Right lobe of liver (tissue), 6 donors: ENCODE results near the gene SRXN1. TPM values are rescaled to one million over a fixed set of nuclear protein-coding genes. Genes with fewer than 3 reads are reported as not detected.

Experiments
- ATAC-seq, 4 donors: fragments of 200-7000 bp; cut with Tn5 transposase; one replicate each; pipeline ENCODE4 v1.9.1; 2020; ENCODE audit warnings: mild to moderate bottlenecking in 4 of 4, moderate library complexity in 4 of 4
- DNase-seq, 3 donors: peaks; one replicate each; pipeline ENCODE4 v3.0.0-alpha.2; 2020
- H3K27ac ChIP-seq, 3 donors: fragments of 200-600 bp; one replicate each; pipeline ENCODE4 v1.8.0; 2022
- H3K27me3 ChIP-seq, 2 donors: fragments of 200-600 bp; one replicate each; pipeline ENCODE4 v1.8.0; 2022
- H3K36me3 ChIP-seq, 4 donors: fragments of 200-600 bp; sonication (generic) in 1 of 4; one replicate each; pipeline versions ENCODE4 v1.5.1 to v1.8.0; 2017 to 2022; ENCODE audit warnings: control low read depth in 1 of 4
- H3K4me1 ChIP-seq, 4 donors: fragments of 200-600 bp; sonication (generic) in 1 of 4; one replicate each; pipeline versions ENCODE4 v1.5.1 to v1.8.0; 2017 to 2022; ENCODE audit warnings: control low read depth in 1 of 4
- H3K4me3 ChIP-seq, 3 donors: fragments of 200-600 bp; one replicate each; pipeline ENCODE4 v1.8.0; 2022
- H3K9me3 ChIP-seq, 4 donors: fragments of 200-600 bp; sonication (generic) in 1 of 4; one replicate each; pipeline versions ENCODE4 v1.5.1 to v1.8.0; 2017 to 2022; ENCODE audit warnings: control low read depth in 1 of 4
- CTCF ChIP-seq, 4 donors: fragments of 200-600 bp in 3 of 4; fragments of 450-650 bp in 1 of 4; IDR thresholded peaks; one replicate each; pipeline versions ENCODE4 v1.5.1 to v1.8.0; 2016 to 2022; ENCODE audit warnings: antibody characterized with exemption in 4 of 4, mild to moderate bottlenecking in 2 of 4
- POLR2A ChIP-seq: fragments of 450-650 bp; IDR thresholded peaks from one replicate; pipeline ENCODE4 v1.6.1; 2017; ENCODE audit warnings: antibody characterized with exemption, mild to moderate bottlenecking
- WGBS: methylation state at CpG from one replicate; pipeline ENCODE4 v1.1.6; 2018; ENCODE audit warnings: low coverage, low lambda C conversion rate; ENCODE audit not compliant: insufficient coverage; ENCODE audit errors: missing lambda C conversion rate; 5-methylcytosine and 5-hydroxymethylcytosine counted together
- intact Hi-C, 2 donors: fragments of 100-400 bp; cut with DNase I; formaldehyde crosslinking; loops; one replicate each; pipeline versions ENCODE4 v1.11.2 to v1.14.1; 2022
- total RNA-seq, 6 experiments: library from RNA; depleted of rRNA in 2 of 6; stranded (reverse); fragments of >200 nt in 2 of 6; fragmentation: NEBNext Ultra II Directional in 3 of 6; extraction: Animal tissue kit (Norgen Biotek cat#: 25700) in 3 of 6; gene quantifications; one replicate each; pipeline versions ENCODE4 v1.1.0 to v1.2.4, GENCODE V29; 2016 to 2023
- donor health status: DM: no; HTN: yes; CAD: no.
- donor health status: DM: no; HTN: no; CAD: no.
- donor health status: DM: no; HTN: no; CAD: no.
- donor health status: DM: no; HTN: yes; CAD: no.
- donor health status: DM: no; HTN: yes; CAD: no.

The SRXN1 gene
- total RNA-seq, 6 experiments from 2014 or later, result 14.4 to 166 (median 46.0) TPM

- Histone ChIP-seq H3K27ac (no peak overlapping the region), H3K36me3 (no peaks in the 10 kb centered on the region), H3K27me3 (no peaks in the 10 kb centered on the region), H3K4me1 (no peaks in the 10 kb centered on the region), H3K4me3 (no peak overlapping the region), H3K9me3 (no peaks in the 10 kb centered on the region)
- no peak for TF ChIP-seq CTCF (IDR thresholded peaks at IDR 0.05)
- no peak for TF ChIP-seq POLR2A
- ATAC-seq (no peak), DNase-seq (no peak)
- 30% methylated on average over 5 of the region's 5 CpGs for WGBS
- intact Hi-C loops, result no loop called here
Measured at GRCh38 chr20:621125-621756, 31.8 kb downstream of the SRXN1 start.

GRCh38 chr20:620246-620645 lies 32.8 kb downstream of the SRXN1 start:
- TF ChIP-seq CTCF (IDR thresholded peaks at IDR 0.05) (no peak), POLR2A (no peak)
- no peaks in the 10 kb centered on the region for H3K36me3 ChIP-seq
- intact Hi-C loops, result no loop called here
- H3K27me3 ChIP-seq, result no peaks in the 10 kb centered on the region
- no peak for DNase-seq
- no peaks in the 10 kb centered on the region for H3K4me1 ChIP-seq
- WGBS, result 0% methylated on average over 2 of the region's 7 CpGs
- no peak overlapping the region for H3K4me3 ChIP-seq
- ATAC-seq, result no peak
- H3K27ac ChIP-seq, result no peak overlapping the region
- H3K9me3 ChIP-seq, result no peaks in the 10 kb centered on the region

DNA sequence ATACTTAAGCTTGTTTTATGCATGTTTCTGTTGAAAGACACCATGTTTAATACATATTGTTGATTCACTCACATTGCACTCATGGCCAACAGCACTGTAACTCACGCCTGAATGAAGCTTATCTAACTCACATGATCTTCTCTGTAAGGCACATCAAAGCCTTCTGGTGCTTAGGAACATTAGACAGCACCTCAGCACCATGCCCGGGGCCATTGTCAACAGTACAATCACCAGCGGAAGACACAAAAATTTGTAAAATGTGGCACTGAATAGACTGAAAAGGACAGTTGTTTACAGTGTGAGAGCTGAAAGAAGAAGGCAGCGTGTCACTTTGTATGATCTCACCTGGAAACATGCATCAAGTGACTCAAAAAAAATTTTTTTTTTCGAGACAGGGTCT lies 34.0 kb downstream of the SRXN1 start:
- H3K27me3 ChIP-seq, result no peaks in the 10 kb centered on the region
- H3K27ac ChIP-seq, result no peak overlapping the region
- no peaks in the 10 kb centered on the region for H3K36me3 ChIP-seq
- no peak overlapping the region for H3K4me3 ChIP-seq
- intact Hi-C loops, result no loop called here
- H3K4me1 ChIP-seq, result no peaks in the 10 kb centered on the region
- DNase-seq (no peak), ATAC-seq (no peak)
- H3K9me3 ChIP-seq, result no peaks in the 10 kb centered on the region
- TF ChIP-seq POLR2A (no peak), CTCF (IDR thresholded peaks at IDR 0.05) (no peak)
- WGBS, result 62% methylated on average over 5 of the region's 5 CpGs

DNA sequence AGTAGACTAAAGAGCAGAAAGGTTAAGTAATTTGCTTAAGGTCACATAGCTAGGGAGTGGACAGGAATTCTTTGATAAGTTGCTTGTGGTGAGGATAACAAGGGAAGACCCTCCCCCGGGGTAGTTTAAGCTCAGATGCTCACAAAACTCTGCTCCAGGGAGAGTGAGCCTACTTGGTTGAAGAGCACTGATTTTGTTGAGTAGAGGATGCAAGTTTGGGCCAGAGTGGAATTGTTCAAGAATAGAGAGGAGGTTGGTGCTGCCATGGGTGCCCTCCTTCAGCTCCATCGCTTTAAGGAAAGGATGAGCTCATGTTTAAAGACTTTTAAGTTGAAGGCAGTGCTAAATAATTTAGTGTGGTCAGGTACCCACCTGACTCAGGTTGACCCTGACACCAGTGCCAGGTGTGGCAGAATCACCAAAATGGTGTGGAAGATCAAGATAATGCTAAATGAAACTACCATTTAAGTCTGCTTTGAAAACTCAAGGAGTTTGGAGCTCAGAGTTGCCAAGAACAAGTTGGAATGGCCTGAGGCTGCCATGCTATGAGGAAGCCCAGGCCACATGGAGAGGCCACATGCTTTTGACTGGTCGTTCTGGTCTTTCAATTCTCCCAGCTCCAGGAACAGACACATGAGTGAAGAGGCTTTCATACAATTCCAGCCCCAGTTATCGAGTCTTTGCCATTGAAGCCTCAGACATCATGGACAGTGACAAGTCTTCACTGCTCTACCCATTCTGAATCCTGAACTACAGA lies 34.9 kb downstream of the SRXN1 start:
- Histone ChIP-seq H3K4me1 (no peaks in the 10 kb centered on the region), H3K9me3 (no peaks in the 10 kb centered on the region), H3K4me3 (no peak overlapping the region), H3K36me3 (no peaks in the 10 kb centered on the region), H3K27ac (no peak overlapping the region), H3K27me3 (no peaks in the 10 kb centered on the region)
- WGBS, result 55% methylated on average over 4 of the region's 4 CpGs
- no peak for TF ChIP-seq CTCF (IDR thresholded peaks at IDR 0.05)
- TF ChIP-seq POLR2A, result no peak
- no peak for ATAC-seq
- intact Hi-C loops, result no loop called here
- DNase-seq, result no peak
